HK-2 (cell line): ENCODE measurements around the gene NHEJ1.
A peak's percentile ranks its signal among the peaks of the same experiment; 100 is the strongest.

Source experiments
- DNase-seq: peaks from one replicate; pipeline ENCODE4 v3.0.0-alpha.2; 2018; ENCODE audit not compliant: unreplicated experiment

Gene NHEJ1

GRCh38 chr2:219167997-219168396 is 7.4 kb upstream of the NHEJ1 start:
- DNase-seq = no peak

GRCh38 chr2:219165058-219165911 is 4.7 kb upstream of the NHEJ1 start:
- no peak for DNase-seq

GRCh38 chr2:219163156-219163555 is 2.5 kb upstream of the NHEJ1 start:
- no peak for DNase-seq

GRCh38 chr2:219161097-219161496 is 482 bp upstream of the NHEJ1 start:
- DNase-seq = no peak

- no peak for DNase-seq
These were observed 837 bp downstream of the NHEJ1 start for GRCh38 chr2:219159771-219160185.

GRCh38 chr2:219158586-219158985 is 2.0 kb downstream of the NHEJ1 start:
- DNase-seq = no peak

GRCh38 chr2:219158025-219158424 is 2.6 kb downstream of the NHEJ1 start:
- no peak for DNase-seq

GRCh38 chr2:219157396-219157795 is 3.2 kb downstream of the NHEJ1 start:
- DNase-seq = no peak

GRCh38 chr2:219155054-219155644 is 5.5 kb downstream of the NHEJ1 start:
- peak; percentile 31 for DNase-seq

- no peak for DNase-seq
These were observed 10.9 kb downstream of the NHEJ1 start for GRCh38 chr2:219149667-219150066.

GRCh38 chr2:219142329-219142728 is 18.3 kb downstream of the NHEJ1 start:
- peak; percentile 52 for DNase-seq

GRCh38 chr2:219140722-219141121 is 19.9 kb downstream of the NHEJ1 start:
- DNase-seq = no peak

GRCh38 chr2:219133976-219134375 is 26.6 kb downstream of the NHEJ1 start:
- no peak for DNase-seq

- no peak for DNase-seq
These were observed 28.9 kb downstream of the NHEJ1 start for GRCh38 chr2:219131744-219132143.

- DNase-seq = no peak
These were observed 29.3 kb downstream of the NHEJ1 start for GRCh38 chr2:219131327-219131726.

- DNase-seq = no peak
These were observed 31.0 kb downstream of the NHEJ1 start for GRCh38 chr2:219129589-219129988.

- DNase-seq = no peak
These were observed 32.2 kb downstream of the NHEJ1 start for GRCh38 chr2:219128396-219128795.

- DNase-seq = no peak
These were observed 33.5 kb downstream of the NHEJ1 start for GRCh38 chr2:219127037-219127635.

- no peak for DNase-seq
These were observed 34.1 kb downstream of the NHEJ1 start for GRCh38 chr2:219126555-219126954.

- DNase-seq = no peak
These were observed 34.7 kb downstream of the NHEJ1 start for GRCh38 chr2:219125886-219126270.

- peak; percentile 89 for DNase-seq
These were observed 35.3 kb downstream of the NHEJ1 start for GRCh38 chr2:219125225-219125885.

- no peak for DNase-seq
These were observed 36.1 kb downstream of the NHEJ1 start for GRCh38 chr2:219124381-219125110.
